ENCODE measurements around the gene ALDH3A2.

ALDH3A2 gene

GRCh38 chr17:19714542-19715411 is 66.2 kb downstream of the ALDH3A2 start:
- no peak overlapping the region for H3K4me3 ChIP-seq (ENCODE audit: low read depth, low read length)
- TF ChIP-seq, protein P1, sequence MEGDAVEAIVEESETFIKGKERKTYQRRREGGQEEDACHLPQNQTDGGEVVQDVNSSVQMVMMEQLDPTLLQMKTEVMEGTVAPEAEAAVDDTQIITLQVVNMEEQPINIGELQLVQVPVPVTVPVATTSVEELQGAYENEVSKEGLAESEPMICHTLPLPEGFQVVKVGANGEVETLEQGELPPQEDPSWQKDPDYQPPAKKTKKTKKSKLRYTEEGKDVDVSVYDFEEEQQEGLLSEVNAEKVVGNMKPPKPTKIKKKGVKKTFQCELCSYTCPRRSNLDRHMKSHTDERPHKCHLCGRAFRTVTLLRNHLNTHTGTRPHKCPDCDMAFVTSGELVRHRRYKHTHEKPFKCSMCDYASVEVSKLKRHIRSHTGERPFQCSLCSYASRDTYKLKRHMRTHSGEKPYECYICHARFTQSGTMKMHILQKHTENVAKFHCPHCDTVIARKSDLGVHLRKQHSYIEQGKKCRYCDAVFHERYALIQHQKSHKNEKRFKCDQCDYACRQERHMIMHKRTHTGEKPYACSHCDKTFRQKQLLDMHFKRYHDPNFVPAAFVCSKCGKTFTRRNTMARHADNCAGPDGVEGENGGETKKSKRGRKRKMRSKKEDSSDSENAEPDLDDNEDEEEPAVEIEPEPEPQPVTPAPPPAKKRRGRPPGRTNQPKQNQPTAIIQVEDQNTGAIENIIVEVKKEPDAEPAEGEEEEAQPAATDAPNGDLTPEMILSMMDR (conservative IDR thresholded peaks at IDR 0.05; ENCODE audit: low read depth, low read length) = no peak
- no peak for DNase-seq (ENCODE audit: low read depth)

- H3K4me3 ChIP-seq (ENCODE audit: low read depth, low read length) = no peak within 1 kb of the TSS
- TF ChIP-seq, protein P1 (conservative IDR thresholded peaks at IDR 0.05; ENCODE audit: low read depth, low read length) = no peak
- DNase-seq (ENCODE audit: low read depth) = no peak
Observed at GRCh38 chr17:19716108-19717030, 67.8 kb downstream of the ALDH3A2 start, which contains the start of gene SLC47A2. Gene SLC47A2, minus strand, starts transcription at chr17:19716584. Its CDS starts 29 bp downstream, at chr17:19716555.

GRCh38 chr17:19717031-19717360 is 68.4 kb downstream of the ALDH3A2 start:
- TF ChIP-seq, protein P1 (conservative IDR thresholded peaks at IDR 0.05; ENCODE audit: low read depth, low read length) = no peak
- no peak for DNase-seq (ENCODE audit: low read depth)
- no peak overlapping the region for H3K4me3 ChIP-seq (ENCODE audit: low read depth, low read length)

- TF ChIP-seq, protein P1 (conservative IDR thresholded peaks at IDR 0.05; ENCODE audit: low read depth, low read length) = no peak
- no peak overlapping the region for H3K4me3 ChIP-seq (ENCODE audit: low read depth, low read length)
- no peak for DNase-seq (ENCODE audit: low read depth)
Observed at GRCh38 chr17:19717411-19717908, 68.9 kb downstream of the ALDH3A2 start.

DNA sequence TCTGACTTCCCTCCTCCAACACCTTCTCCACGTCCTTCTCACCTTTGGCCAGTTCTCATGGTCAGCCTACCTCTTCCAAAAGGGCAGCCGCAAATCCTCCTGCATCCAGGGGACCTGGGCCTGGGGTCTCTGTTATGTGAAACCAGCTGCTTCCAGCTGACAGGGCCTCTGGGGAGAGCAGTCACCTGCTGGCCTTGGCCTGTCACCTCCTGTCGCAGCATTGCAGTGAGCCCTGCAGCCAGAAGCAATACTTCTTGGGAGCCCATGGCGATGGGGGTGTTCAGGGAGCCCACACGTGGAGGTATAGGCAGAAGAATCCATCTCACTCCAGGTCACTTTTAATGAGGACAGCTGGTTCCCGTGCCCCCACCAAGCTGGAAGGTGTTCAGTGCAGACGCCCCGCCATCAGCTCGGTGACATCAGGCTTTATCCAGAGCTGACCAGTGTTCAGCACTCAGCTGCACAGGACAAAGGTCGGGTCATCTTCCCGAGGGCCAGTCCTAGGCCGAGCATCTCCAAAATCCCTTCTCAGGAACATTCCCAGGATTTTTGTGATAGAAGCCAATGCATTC is 69.6 kb downstream of the ALDH3A2 start:
- H3K4me3 ChIP-seq (ENCODE audit: low read depth, low read length) = no peak overlapping the region
- DNase-seq (ENCODE audit: low read depth) = no peak
- TF ChIP-seq, protein P1 (conservative IDR thresholded peaks at IDR 0.05; ENCODE audit: low read depth, low read length) = no peak

DNA sequence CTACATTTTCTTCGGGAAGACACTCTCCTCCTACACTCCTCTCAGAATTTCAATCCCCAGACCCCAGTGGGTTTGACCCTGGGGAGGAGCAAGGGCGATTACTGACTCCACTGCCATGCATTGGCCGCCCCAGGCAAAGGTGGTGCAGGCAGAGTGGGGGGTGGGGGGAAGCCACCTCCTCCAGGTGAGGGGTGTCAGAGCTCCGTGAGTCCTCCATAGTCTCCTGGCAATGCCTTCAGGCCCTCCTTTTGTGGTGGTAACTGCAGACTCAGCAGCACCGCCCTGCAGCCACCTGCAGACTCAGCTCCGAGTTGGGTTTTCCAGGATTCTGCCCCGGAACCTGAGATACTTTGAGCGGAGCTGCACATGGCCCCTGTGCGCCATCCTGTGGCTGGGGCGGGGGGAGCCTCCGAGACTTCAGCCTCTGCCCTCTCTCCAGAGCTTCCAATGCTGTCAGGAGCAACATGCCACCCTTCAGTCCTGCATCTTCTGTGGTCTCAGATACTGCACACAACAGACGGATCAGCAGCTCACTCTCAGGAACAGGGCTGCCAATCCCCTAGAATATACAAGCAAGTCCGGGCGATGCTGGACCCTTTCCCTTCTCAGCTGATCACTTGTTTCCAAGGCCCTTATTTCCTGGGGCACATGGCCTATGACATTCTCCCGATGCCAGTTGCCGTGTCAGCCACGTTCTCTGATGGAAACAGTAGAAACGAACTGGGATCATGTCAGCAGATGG is 70.2 kb downstream of the ALDH3A2 start:
- no peak for DNase-seq (ENCODE audit: low read depth)
- TF ChIP-seq, protein P1 (conservative IDR thresholded peaks at IDR 0.05; ENCODE audit: low read depth, low read length) = peak; percentile 30
- H3K4me3 ChIP-seq (ENCODE audit: low read depth, low read length) = no peak overlapping the region

Measured in choroid plexus epithelial cell (primary cell).